GM21515 (cell line): ENCODE results near the gene ZC3H7A.

Source experiments
- ATAC-seq: cut with Tn5 transposase; IDR thresholded peaks from one replicate; pipeline ENCODE4 v1.9.1; 2021; ENCODE audit not compliant: unreplicated experiment

Gene ZC3H7A

GRCh38 chr16:11706180-11706742 lies 90.8 kb downstream of the ZC3H7A start:
- ATAC-seq: no peak

- ATAC-seq: no peak
Measured at GRCh38 chr16:11705311-11706025, 91.6 kb downstream of the ZC3H7A start.
